H9 (cell line): ENCODE results near the gene GNAS-AS1. TPM values are rescaled to one million over a fixed set of nuclear protein-coding genes. Genes with fewer than 3 reads are reported as not detected.
A peak's percentile ranks its signal among the peaks of the same experiment; 100 is the strongest.

Experiments used
- DNase-seq: peaks from one replicate; pipeline ENCODE4 v3.0.0-alpha.2; 2017
- H2AFZ ChIP-seq: one replicate; pipeline ENCODE4 v1.6.1; 2013; ENCODE audit warnings: mild to moderate bottlenecking, low read length, control low read depth, moderate library complexity
- H2AK5ac ChIP-seq: 2 replicates; pipeline ENCODE4 v1.6.1; 2013; ENCODE audit warnings: low read length, control low read depth, mixed read lengths; ENCODE audit not compliant: insufficient read length
- H2BK120ac ChIP-seq: one replicate; pipeline ENCODE4 v1.6.1; 2013; ENCODE audit warnings: low read depth, mild to moderate bottlenecking, low read length, control low read depth, inconsistent platforms; ENCODE audit not compliant: poor library complexity, severe bottlenecking
- H2BK12ac ChIP-seq: 2 replicates; pipeline ENCODE4 v1.6.1; 2013; ENCODE audit warnings: low read length, control low read depth, mixed read lengths, low read depth; ENCODE audit not compliant: insufficient read length
- H2BK15ac ChIP-seq: 2 replicates; pipeline ENCODE4 v1.6.1; 2013; ENCODE audit warnings: low read depth, low read length, control low read depth
- H2BK20ac ChIP-seq: one replicate; pipeline ENCODE4 v1.6.1; 2013; ENCODE audit warnings: low read depth, mild to moderate bottlenecking, low read length, control low read depth, inconsistent platforms; ENCODE audit not compliant: poor library complexity, severe bottlenecking
- H2BK5ac ChIP-seq: 2 replicates; pipeline ENCODE4 v1.6.1; 2013; ENCODE audit warnings: low read length, control low read depth, mixed read lengths; ENCODE audit not compliant: insufficient read length
- H3K14ac ChIP-seq: 2 replicates; pipeline ENCODE4 v1.6.1; 2013; ENCODE audit warnings: low read length, control low read depth; ENCODE audit not compliant: insufficient read depth
- H3K18ac ChIP-seq: 2 replicates; pipeline ENCODE4 v1.6.1; 2013; ENCODE audit warnings: low read depth, mild to moderate bottlenecking, mixed read lengths, low read length, control low read depth; ENCODE audit not compliant: insufficient read length
- H3K23ac ChIP-seq: 2 replicates; pipeline ENCODE4 v1.6.1; 2013; ENCODE audit warnings: low read length, control low read depth, mixed read lengths, low read depth; ENCODE audit not compliant: insufficient read length
- H3K23me2 ChIP-seq: 2 replicates; pipeline ENCODE4 v1.6.1; 2013; ENCODE audit warnings: low read depth, mild to moderate bottlenecking, mixed read lengths, low read length, control low read depth; ENCODE audit not compliant: insufficient read length, poor library complexity, severe bottlenecking
- H3K27ac ChIP-seq: 2 replicates; pipeline ENCODE4 v1.5.1; 2013; ENCODE audit warnings: low read length, control low read depth, mixed read lengths, low read depth; ENCODE audit not compliant: insufficient read length
- H3K27me3 ChIP-seq: 2 replicates; pipeline ENCODE4 v1.6.1; 2013; ENCODE audit warnings: low read length, control low read depth, inconsistent platforms; ENCODE audit not compliant: insufficient read depth
- H3K4ac ChIP-seq: 2 replicates; pipeline ENCODE4 v1.6.1; 2013; ENCODE audit warnings: low read depth, mild to moderate bottlenecking, control low read depth, inconsistent platforms, low read length, moderate library complexity
- H3K4me1 ChIP-seq: 2 replicates; pipeline ENCODE4 v1.6.1; 2013; ENCODE audit warnings: low read length, control low read depth, inconsistent platforms; ENCODE audit not compliant: insufficient read depth
- H3K4me2 ChIP-seq: 2 replicates; pipeline ENCODE4 v1.6.1; 2013; ENCODE audit warnings: low read length, control low read depth, mixed read lengths; ENCODE audit not compliant: insufficient read length, insufficient read depth
- H3K56ac ChIP-seq: 2 replicates; pipeline ENCODE4 v1.6.1; 2013; ENCODE audit warnings: low read depth, mild to moderate bottlenecking, mixed read lengths, low read length, control low read depth; ENCODE audit not compliant: insufficient read length
- H3K79me1 ChIP-seq: 2 replicates; pipeline ENCODE4 v1.6.1; 2013; ENCODE audit warnings: low read depth, mild to moderate bottlenecking, moderate library complexity, low read length, control low read depth, inconsistent platforms; ENCODE audit not compliant: insufficient read depth, poor library complexity, severe bottlenecking
- H3K79me2 ChIP-seq: 2 replicates; pipeline ENCODE4 v1.6.1; 2013; ENCODE audit warnings: low read length, control low read depth, inconsistent platforms; ENCODE audit not compliant: insufficient read depth
- H3K9ac ChIP-seq: 2 replicates; pipeline ENCODE4 v1.6.1; 2013; ENCODE audit warnings: low read length, control low read depth, mixed read lengths; ENCODE audit not compliant: insufficient read length; ENCODE audit errors: extremely low read depth
- H3K9me3 ChIP-seq: one replicate; pipeline ENCODE4 v1.6.1; 2013; ENCODE audit warnings: low read depth, low read length, inconsistent platforms; ENCODE audit not compliant: control insufficient read depth
- H3T11ph ChIP-seq: one replicate; pipeline ENCODE4 v1.6.1; 2013; ENCODE audit warnings: mild to moderate bottlenecking, low read length, control low read depth, inconsistent platforms
- H4K20me1 ChIP-seq: one replicate; pipeline ENCODE4 v1.6.1; 2013; ENCODE audit not compliant: control insufficient read depth, insufficient read length, insufficient read depth
- H4K5ac ChIP-seq: 2 replicates; pipeline ENCODE4 v1.6.1; 2013; ENCODE audit warnings: low read depth, mild to moderate bottlenecking, mixed read lengths, low read length, control low read depth; ENCODE audit not compliant: insufficient read length
- H4K8ac ChIP-seq: replicated peaks from 2 replicates; pipeline ENCODE4 v1.6.1; 2013; ENCODE audit warnings: low read length, control low read depth, mixed read lengths, low read depth; ENCODE audit not compliant: insufficient read length
- H4K91ac ChIP-seq: 2 replicates; pipeline ENCODE4 v1.6.1; 2013; ENCODE audit warnings: low read depth, mild to moderate bottlenecking, moderate library complexity, mixed read lengths, low read length, control low read depth; ENCODE audit not compliant: insufficient read length
- H3K27ac Mint-ChIP-seq, 3 experiments: 2 replicates in 2 of 3; 3 replicates in 1 of 3; pipeline ENCODE4 v1.8.0; 2020 to 2021; ENCODE audit warnings: mixed read lengths in 3 of 3, mild to moderate bottlenecking in 1 of 3, moderate library complexity in 1 of 3
- H3K27me3 Mint-ChIP-seq: 2 replicates; pipeline ENCODE4 v1.8.0; 2021; ENCODE audit warnings: low read depth, mild to moderate bottlenecking, moderate library complexity, mixed read lengths
- H3K36me3 Mint-ChIP-seq, 3 experiments: 2 replicates in 2 of 3; 3 replicates in 1 of 3; pipeline ENCODE4 v1.8.0; 2020 to 2021; ENCODE audit warnings: low read depth in 3 of 3, mixed read lengths in 3 of 3; ENCODE audit not compliant: insufficient read depth in 1 of 3
- H3K4me1 Mint-ChIP-seq, 2 experiments: 2 replicates each; pipeline ENCODE4 v1.8.0; 2020; ENCODE audit warnings: mixed read lengths in 2 of 2
- H3K4me3 Mint-ChIP-seq, 2 experiments: 2 replicates in 1 of 2; 3 replicates in 1 of 2; pipeline ENCODE4 v1.8.0; 2020 to 2021; ENCODE audit warnings: mild to moderate bottlenecking in 2 of 2, mixed read lengths in 2 of 2, moderate library complexity in 1 of 2
- H3K9me3 Mint-ChIP-seq, 2 experiments: 2 replicates in 1 of 2; 3 replicates in 1 of 2; pipeline ENCODE4 v1.8.0; 2020; ENCODE audit warnings: mild to moderate bottlenecking in 2 of 2, mixed read lengths in 2 of 2, moderate library complexity in 1 of 2
- CTCF ChIP-seq: fragments of 200-600 bp; sonication (generic); conservative IDR thresholded peaks from 3 replicates; pipeline ENCODE4 v1.8.0; 2021; ENCODE audit warnings: antibody characterized with exemption, mild to moderate bottlenecking
- WGBS: extraction: QIAGEN DNeasy Blood & Tissue Kit; methylation state at CpG from one replicate; pipeline ENCODE4 v1.1.7; 2013; ENCODE audit warnings: missing lambda C conversion rate, low lambda C conversion rate, mixed read lengths; ENCODE audit not compliant: insufficient read length; ENCODE audit errors: extremely low coverage; 5-methylcytosine and 5-hydroxymethylcytosine counted together
- total RNA-seq: library from RNA; stranded (reverse); gene quantifications from 2 replicates; pipeline ENCODE4 v1.2.1, GENCODE V29; 2021

The GNAS-AS1 gene
- total RNA-seq, 1 experiment from 2014 or later = 11.3 TPM

- no CpG with 5 or more reads among the region's 3 CpGs for WGBS
- Histone ChIP-seq H2BK120ac (no peak overlapping the region), H3K56ac (no peak overlapping the region), H3K79me1 (peaks cover 2% of the 10 kb centered on the region), H2BK15ac (no peak overlapping the region), H3K14ac (no peak overlapping the region), H3K4me2 (no peak overlapping the region), H3K27me3 (peaks cover 6% of the 10 kb centered on the region; the same call in 1 of the 2 replicates), H2BK5ac (no peak overlapping the region), H2AK5ac (no peak overlapping the region), H3K4me1 (peaks cover 9% of the 10 kb centered on the region), H3K4ac (no peak overlapping the region), H4K91ac (no peak overlapping the region), H4K8ac (no peak overlapping the region), H4K20me1 (no peaks in the 10 kb centered on the region), H3K27ac (no peak overlapping the region), H3K79me2 (peaks cover 56% of the 10 kb centered on the region; the same call in 1 of the 2 replicates), H2AFZ (no peak overlapping the region), H3K18ac (no peak overlapping the region), H3T11ph (no peak overlapping the region), H2BK12ac (no peak overlapping the region), H3K23me2 (peaks cover 8% of the 10 kb centered on the region), H3K9me3 (no peaks in the 10 kb centered on the region), H3K23ac (no peak overlapping the region), H4K5ac (no peak overlapping the region), H3K9ac (no peak overlapping the region), H2BK20ac (no peak overlapping the region)
- Mint-ChIP-seq H3K27me3 (peaks cover 27% of the 10 kb centered on the region), H3K4me3 (peak overlapping the region in 1 of 2 experiments; percentile 25; a peak in 3 of 5 replicates), H3K27ac (peak overlapping the region; percentile 3 to 88 (median 84); a peak in 6 of 7 replicates), H3K4me1 (peaks cover 83 to 94% of the 10 kb centered on the region in 2 experiments), H3K36me3 (peaks cover 48 to 63% (median 55%) of the 10 kb centered on the region in 3 experiments), H3K9me3 (peaks cover 3 to 9% of the 10 kb centered on the region in 2 experiments; a peak in 4 of 5 replicates)
- DNase-seq = no peak
- no peak for TF ChIP-seq CTCF
These were observed 5.0 kb downstream of the GNAS-AS1 start for GRCh38 chr20:58845706-58846105.
